GM12892 (cell line): ENCODE data around the gene GNG2.

Experiments used
- POLR2A ChIP-seq: IDR thresholded peaks from 2 replicates; pipeline ENCODE4 v1.6.1; 2011; ENCODE audit warnings: low read depth, low read length, control low read depth
- POLR2AphosphoS5 ChIP-seq: IDR thresholded peaks from 2 replicates; pipeline ENCODE4 v1.6.1; 2011; ENCODE audit warnings: low read depth, low read length, control low read depth
- TAF1 ChIP-seq: IDR thresholded peaks from 2 replicates; pipeline ENCODE4 v1.6.1; 2011; ENCODE audit warnings: low read depth, mild to moderate bottlenecking, control low read depth, low read length, borderline replicate concordance

DNA sequence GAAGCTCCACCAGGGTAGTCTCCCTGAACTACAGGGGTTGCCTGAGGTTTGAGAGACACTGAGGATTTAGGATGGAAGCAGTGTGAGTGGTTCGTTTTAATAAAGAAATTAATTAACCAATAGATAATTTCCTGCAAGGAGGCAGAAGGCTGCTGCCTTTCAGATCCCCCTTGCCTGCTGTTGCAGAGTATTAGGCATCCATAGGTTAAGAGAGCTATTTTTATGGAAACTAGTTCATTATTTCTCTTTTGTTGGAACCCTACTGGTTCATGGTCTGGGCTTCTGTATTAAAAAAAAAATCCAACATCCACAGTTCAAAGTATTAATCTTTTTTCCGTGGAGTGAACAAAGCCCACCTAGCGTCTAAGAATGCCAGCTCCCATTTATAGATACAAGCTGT, 78.4 kb downstream of the GNG2 start:
- TF ChIP-seq TAF1, result no peak
- no peak for TF ChIP-seq POLR2A
- no peak for TF ChIP-seq POLR2AphosphoS5
